PFSK-1 (cell line): ENCODE results near the gene ZNF432.

Experiments
- FOXP2 ChIP-seq: optimal IDR thresholded peaks from 2 replicates; pipeline ENCODE3; 2011; ENCODE audit warnings: borderline replicate concordance, control low read depth, inconsistent platforms; ENCODE audit not compliant: insufficient read depth; ENCODE audit errors: extremely low read length, extremely low read depth
- POLR2AphosphoS5 ChIP-seq: IDR thresholded peaks from 2 replicates; pipeline ENCODE4 v1.6.1; 2012; ENCODE audit warnings: low read depth, mild to moderate bottlenecking, control low read depth, low read length, moderate library complexity
- SIN3A ChIP-seq: IDR thresholded peaks from 2 replicates; pipeline ENCODE4 v1.6.1; 2012; ENCODE audit warnings: mild to moderate bottlenecking, low read length, moderate library complexity, borderline replicate concordance; ENCODE audit not compliant: insufficient read depth
- TAF1 ChIP-seq: IDR thresholded peaks from 2 replicates; pipeline ENCODE4 v1.6.1; 2012; ENCODE audit warnings: low read length, control low read depth, borderline replicate concordance; ENCODE audit not compliant: insufficient read depth
- TF ChIP-seq, protein P1 (sequence below), 2 experiments: IDR thresholded peaks; 2 replicates each; pipeline versions ENCODE4 v1.6.1 to v1.8.0; 2011 to 2012; ENCODE audit warnings: low read depth in 2 of 2, low read length in 2 of 2, control low read depth in 1 of 2, inconsistent platforms in 1 of 2, mild to moderate bottlenecking in 1 of 2, moderate library complexity in 1 of 2; ENCODE audit not compliant: insufficient read depth in 1 of 2

ZNF432 gene

DNA sequence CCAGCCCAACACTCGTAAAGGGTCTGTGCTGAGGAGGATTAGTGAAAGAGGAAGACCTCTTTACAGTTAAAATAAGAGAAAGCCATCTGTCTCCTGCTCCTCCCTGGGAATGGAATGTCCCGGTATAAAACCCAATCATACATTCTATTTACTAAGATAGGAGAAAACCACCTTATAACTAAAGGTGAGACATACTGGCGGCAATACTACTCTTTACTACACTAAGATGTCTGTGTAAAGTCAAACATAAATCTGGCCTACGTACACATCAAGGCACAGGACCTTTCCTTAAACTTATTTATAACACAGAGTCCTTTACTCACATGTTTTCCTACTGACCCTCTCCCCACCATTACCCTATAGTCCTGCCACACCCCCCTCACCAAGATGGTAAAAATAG is 65.3 kb downstream of the ZNF432 start:
- TF ChIP-seq FOXP2, result no peak
- no peak for TF ChIP-seq POLR2AphosphoS5
- TF ChIP-seq, protein P1, sequence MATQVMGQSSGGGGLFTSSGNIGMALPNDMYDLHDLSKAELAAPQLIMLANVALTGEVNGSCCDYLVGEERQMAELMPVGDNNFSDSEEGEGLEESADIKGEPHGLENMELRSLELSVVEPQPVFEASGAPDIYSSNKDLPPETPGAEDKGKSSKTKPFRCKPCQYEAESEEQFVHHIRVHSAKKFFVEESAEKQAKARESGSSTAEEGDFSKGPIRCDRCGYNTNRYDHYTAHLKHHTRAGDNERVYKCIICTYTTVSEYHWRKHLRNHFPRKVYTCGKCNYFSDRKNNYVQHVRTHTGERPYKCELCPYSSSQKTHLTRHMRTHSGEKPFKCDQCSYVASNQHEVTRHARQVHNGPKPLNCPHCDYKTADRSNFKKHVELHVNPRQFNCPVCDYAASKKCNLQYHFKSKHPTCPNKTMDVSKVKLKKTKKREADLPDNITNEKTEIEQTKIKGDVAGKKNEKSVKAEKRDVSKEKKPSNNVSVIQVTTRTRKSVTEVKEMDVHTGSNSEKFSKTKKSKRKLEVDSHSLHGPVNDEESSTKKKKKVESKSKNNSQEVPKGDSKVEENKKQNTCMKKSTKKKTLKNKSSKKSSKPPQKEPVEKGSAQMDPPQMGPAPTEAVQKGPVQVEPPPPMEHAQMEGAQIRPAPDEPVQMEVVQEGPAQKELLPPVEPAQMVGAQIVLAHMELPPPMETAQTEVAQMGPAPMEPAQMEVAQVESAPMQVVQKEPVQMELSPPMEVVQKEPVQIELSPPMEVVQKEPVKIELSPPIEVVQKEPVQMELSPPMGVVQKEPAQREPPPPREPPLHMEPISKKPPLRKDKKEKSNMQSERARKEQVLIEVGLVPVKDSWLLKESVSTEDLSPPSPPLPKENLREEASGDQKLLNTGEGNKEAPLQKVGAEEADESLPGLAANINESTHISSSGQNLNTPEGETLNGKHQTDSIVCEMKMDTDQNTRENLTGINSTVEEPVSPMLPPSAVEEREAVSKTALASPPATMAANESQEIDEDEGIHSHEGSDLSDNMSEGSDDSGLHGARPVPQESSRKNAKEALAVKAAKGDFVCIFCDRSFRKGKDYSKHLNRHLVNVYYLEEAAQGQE (IDR thresholded peaks at IDR 0.05; ENCODE audit: insufficient read depth in 1 of 2, low read depth in 2 of 2, low read length in 2 of 2), result no peak
- TF ChIP-seq TAF1, result no peak
- TF ChIP-seq SIN3A, result no peak
